GM19328 (cell line): ENCODE data around the gene CHSY1.

Source experiments
- ATAC-seq: cut with Tn5 transposase; IDR thresholded peaks from one replicate; pipeline ENCODE4 v1.9.1; 2021; ENCODE audit warnings: mild to moderate bottlenecking, moderate library complexity; ENCODE audit not compliant: unreplicated experiment

The CHSY1 gene

DNA sequence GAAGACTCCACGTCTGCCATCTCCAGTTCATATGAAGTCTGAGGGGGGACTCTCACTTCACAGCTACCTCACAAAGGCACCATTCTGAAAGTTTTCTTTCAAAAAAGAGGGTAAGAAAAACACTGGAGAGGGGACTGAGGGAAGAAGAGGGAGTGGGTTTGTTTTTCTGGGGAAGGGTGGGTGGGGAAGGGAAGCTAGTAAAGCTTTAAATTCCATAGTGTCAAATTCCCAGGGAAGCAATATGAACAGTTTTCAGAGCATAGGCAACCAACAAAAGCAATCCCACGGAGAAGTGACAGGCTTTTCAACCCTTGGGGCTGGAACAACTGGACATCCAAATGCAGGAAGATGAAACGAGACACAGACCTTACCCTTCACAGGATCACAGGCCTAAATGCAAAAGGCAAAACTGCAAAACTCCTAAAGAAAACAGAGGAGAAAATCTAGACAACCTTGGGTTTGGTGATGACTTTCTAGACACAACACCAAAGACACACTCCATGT lies 61.7 kb downstream of the CHSY1 start:
- ATAC-seq = no peak

DNA sequence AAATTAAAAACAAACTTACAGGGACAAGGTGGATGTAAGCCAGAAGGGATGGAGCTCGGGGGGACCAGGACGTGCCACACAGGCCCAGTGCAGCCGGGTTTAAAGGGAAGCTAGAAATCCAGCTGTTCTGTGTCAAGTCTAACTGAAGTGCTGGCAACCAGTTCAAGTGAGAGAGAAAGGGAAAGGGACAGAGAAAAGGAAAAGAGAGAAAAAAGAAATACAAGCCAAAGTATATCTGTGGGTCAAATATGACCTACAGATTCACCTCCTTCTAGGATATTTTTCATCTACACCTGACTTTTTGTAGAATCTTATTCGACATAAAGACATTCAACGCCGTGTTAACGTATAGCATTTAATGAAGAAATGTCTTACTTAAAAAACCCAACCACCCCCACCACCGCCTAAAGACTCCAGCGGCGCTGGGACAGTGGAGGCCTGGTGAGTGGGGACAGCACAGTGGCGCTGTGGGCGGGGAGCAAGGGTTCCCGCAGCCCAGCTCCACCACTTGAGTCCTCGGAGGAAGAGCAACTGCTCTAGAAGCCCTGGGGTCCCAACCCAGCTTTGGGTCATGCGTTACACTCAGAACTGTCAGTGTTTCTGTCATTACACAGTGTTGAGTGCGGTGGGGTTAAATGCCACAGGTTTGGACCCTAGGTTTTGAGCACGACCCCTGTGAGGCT lies 62.3 kb downstream of the CHSY1 start:
- ATAC-seq = no peak

GRCh38 chr15:101188637-101189408 lies 63.0 kb downstream of the CHSY1 start:
- ATAC-seq = no peak

- ATAC-seq = no peak
These were observed 63.8 kb downstream of the CHSY1 start for GRCh38 chr15:101187820-101188636.

DNA sequence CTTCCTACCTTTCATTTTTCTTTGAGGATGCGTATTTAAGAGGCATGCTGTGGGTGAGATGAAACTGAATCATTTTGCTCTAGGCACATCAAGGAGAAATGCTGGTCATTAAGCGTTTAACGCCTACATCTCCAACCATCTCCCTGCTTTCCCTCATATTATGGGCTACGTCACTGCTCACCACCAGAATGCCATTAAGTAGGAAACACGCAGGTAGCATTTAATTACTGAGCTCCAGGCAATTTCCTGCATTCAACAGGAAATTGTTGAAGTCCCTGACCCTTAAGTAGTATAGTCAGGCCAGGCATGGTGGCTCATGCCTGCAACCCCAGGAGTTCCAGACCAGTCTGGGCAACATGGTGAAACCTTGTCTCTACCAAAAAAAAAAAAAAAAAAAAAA lies 66.1 kb downstream of the CHSY1 start:
- ATAC-seq = no peak

- no peak for ATAC-seq
These were observed 66.5 kb downstream of the CHSY1 start for GRCh38 chr15:101185336-101185735.

DNA sequence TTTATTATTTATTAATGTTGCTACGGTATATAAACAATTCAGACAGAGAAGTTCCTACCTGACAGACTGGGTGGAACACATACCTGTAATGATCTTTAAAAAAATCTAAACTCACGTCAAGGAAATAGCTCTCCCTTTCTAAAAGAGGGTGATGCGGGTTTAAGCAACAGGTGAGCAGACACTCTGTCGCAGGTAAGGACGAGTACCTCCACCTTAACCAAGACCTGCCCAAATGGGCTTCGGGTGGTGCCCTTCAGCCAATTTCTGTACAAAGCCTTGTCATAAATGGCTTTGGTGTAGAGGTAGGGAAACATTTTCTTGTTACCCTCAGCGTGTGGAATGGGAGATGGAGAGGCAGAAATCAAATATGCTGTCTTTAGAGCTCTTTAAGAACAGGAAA lies 67.0 kb downstream of the CHSY1 start:
- ATAC-seq = no peak

DNA sequence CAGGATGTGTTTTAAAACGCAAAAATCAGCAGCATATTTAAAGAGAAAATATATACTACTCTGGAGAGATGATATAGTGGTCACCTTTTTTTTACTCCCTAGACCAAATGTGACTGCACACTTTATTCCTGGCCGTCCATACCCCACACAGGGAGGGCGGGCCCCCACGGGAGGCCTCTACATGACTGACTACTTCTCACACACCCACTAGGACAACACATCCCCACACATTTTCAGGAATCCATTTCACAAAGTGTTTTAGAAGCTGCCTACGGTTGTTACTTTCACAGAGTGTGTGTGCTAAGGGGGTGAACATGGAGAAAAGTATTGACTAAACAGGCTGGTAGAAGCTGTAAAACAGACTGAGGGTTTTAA lies 67.9 kb downstream of the CHSY1 start:
- ATAC-seq = no peak

DNA sequence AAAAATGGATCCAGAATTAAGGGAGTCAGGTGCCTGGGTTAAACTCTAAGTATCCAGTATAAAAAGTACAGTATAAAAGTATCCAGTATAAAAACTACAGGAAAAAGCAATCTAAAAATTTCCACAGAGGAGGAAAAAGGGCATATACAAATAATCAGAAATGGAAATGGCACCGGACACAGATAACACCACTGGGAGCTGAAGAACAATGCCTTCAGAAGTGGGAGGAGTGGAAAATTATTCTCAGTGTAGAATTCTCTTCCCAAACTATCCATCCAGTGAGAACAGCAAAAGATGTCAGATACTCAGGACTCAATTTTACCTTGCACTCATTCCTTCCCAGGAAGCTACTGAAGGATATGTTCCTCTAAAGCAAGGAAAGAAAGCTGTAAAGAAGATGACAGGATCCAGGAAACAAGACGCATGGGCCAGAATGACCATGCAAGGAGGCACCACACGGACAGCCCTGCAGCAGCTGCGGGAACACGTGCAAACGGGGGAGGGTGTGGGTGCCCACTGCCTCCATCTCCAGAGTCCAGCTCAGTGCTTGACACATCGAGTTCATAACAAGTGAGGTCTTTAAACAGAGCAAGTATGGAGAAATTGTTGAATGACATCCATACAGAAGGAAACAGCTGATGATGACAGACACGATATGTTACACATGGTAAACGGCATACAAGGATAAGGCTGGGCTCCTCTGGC lies 68.5 kb downstream of the CHSY1 start:
- no peak for ATAC-seq

GRCh38 chr15:101182215-101182614 lies 69.6 kb downstream of the CHSY1 start:
- no peak for ATAC-seq

DNA sequence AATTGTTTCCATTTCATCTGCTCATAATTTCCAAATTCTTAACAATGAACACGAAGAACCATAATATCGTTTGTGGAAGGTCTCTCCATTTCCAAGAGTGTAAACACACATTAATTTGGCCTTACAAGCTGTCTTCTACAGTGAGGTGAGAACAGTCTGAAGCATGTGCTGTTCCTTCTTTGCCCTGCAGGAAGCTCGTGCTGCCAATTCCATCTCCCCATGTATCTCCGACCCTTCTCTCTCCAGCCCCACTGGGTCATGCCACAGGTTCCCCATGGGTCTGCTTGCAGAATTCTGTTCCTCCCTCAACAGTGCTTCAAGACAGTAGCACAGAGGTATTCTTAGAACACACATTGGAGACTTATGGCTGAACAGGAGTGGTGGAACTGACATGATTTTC lies 70.5 kb downstream of the CHSY1 start:
- ATAC-seq = no peak

DNA sequence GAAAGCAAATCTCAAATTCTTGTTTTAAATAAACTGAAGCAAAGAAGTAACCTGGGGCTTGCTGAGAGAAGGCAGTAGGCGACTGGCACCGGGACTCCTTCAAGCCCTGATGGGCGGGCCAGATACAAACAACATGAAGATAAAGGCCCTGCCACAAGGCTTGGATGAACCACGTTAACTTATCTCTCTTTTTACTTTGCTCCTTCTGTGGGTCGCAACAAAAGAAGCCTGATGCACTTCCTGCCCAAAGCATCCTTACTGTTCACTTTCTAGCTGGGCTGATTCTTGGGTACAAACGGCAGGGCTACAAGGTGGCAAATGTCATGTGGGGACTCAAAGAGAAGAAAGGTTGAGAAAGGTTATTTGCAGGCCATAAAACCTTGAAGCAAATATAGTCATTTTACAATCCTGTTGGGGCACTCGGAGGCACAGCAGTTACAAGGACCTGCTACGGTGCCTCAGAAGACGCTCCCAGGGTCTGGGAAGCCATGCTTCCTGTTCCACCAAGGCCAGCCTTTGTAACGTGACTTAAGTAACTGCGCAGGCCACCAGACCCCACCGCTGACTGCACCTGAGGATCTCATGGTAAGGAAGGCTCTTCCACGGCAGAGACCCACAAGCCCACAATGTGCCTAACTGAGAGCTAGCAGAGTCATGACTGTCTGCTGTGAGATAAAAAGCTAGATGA lies 71.1 kb downstream of the CHSY1 start:
- no peak for ATAC-seq

- no peak for ATAC-seq
These were observed 72.3 kb downstream of the CHSY1 start for GRCh38 chr15:101179341-101180153.

DNA sequence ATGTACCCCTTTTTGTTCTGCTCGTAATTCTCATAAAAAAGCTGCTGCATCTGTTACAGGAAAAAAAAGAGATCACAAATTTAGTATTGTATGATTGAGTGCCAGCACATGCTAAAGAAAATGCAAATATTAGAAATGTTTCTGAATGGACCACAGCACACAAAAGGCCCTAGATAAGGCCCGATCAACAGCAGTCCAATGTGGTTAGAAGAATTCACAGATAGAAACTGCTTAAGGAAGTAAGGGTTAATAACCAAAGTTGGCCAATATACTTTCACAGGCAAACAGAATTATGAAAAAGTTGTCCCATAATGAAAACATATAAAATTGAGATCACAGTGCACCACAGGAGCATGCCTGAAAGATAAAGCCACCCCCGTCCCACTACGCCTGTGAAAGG lies 72.9 kb downstream of the CHSY1 start:
- no peak for ATAC-seq

DNA sequence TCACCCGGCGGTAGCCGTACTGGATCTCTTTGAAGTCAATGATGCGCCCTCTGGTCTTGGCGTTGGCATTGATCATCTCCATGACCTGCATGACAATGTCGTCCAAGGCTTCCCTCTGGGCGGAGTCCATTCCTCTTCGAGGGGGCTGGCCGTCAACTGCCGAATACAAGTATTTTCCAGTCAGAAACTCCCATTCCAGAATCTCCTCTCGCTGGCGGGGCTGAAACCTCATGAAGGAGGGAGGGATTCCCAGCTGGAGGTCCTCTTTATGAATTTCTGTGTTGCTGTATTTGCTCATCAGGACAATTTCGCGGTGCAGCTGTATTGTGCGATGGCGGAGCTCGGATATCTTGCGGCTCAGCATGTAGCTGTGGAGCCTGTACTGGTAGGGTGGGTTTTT lies 73.4 kb downstream of the CHSY1 start:
- no peak for ATAC-seq

GRCh38 chr15:101177866-101178265 lies 74.0 kb downstream of the CHSY1 start:
- ATAC-seq = no peak

DNA sequence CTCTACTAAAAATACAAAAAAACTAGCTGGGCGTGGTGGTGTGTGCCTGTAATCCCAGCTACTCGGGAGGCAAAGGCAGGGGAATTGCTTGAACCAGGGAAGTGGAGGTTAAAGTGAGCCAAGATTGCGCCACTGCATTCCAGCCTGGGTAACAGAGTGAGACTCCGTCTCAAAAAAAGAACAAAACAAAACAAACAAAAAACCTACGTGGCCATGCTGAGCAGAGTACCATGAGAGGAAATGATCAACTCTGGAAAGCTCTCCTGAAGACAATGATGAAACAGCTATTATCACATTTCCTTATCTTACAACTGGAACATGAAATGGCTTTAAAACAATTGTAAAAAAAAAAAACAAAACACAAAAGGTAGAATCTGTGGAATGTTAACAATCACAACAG lies 75.2 kb downstream of the CHSY1 start:
- ATAC-seq = no peak

DNA sequence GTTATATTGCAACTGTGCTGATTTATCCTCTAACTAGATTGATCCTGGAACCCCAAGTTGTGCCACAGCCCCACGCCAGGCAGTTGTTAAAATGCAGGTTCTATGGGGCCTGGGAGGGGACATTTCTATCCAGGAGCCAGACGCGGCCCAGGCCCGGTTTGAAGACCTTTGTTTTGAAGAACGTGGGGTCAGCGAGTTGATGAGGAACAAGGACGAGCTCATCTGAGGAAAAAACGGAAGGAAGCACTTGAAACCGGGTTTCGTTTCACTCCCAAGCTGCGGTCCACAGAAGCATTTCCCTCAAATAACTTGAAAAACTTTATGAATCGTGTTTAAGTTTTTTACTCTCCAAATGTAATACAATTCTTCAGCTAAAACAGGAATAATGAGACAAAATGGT lies 76.4 kb downstream of the CHSY1 start:
- ATAC-seq = no peak

DNA sequence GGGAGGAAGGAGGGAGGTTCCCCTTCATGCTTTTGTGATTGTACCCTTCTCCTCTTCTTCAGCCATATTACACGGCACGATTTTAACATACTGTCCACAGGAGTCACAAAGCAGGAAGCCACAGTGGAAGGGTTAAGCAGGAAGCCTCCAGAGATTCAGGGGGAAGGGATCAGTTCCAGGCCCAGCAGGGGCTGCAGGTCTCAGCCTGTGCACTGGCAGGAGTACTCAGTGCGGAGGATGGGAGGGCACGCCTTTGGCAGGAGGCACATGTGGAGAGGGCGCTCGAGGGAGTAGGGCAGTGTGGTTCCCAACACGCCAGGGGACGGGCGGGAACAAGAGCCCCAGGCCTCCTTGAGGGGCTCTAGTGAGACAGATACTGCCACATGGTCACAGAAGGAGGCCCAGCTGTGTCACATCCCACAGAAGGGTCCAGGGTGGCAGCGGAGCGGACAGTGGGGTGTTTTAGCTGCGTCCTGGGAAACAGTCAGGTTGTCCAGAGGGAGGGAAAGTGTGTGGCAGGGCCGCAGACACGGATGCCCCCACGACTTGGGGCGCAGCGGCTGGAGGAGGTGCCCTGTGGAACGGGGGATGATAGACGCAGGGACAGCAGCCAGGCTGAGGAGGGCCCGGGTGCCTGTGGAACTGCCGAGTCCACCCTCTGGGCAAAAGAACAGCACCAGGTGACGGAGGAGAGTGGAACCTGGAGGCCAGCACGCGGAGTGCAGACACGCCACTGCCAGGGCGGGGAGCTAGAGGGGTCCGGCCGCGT lies 77.5 kb downstream of the CHSY1 start:
- no peak for ATAC-seq
